ENCODE results near the gene GRAMD4.
A peak's percentile ranks its signal among the peaks of the same experiment; 100 is the strongest.

GRAMD4 gene

GRCh38 chr22:46619830-46620501 lies at the start of gene GRAMD4:
GRAMD4 (plus strand) TSS chr22:46620386; CDS start chr22:46626800, 6,414 bp downstream.
- no peak for DNase-seq (ENCODE audit: low read depth)

- no peak for DNase-seq (ENCODE audit: low read depth)
These were observed 48.4 kb upstream of the GRAMD4 start for GRCh38 chr22:46571642-46572250.

GRCh38 chr22:46572911-46573780 lies 47.0 kb upstream of the GRAMD4 start:
- no peak for DNase-seq (ENCODE audit: low read depth)

- no peak for DNase-seq (ENCODE audit: low read depth)
These were observed 46.3 kb upstream of the GRAMD4 start for GRCh38 chr22:46573781-46574437.

GRCh38 chr22:46574438-46574992 lies 45.7 kb upstream of the GRAMD4 start:
- DNase-seq (ENCODE audit: low read depth), result no peak

- DNase-seq (ENCODE audit: low read depth), result no peak
These were observed 44.9 kb upstream of the GRAMD4 start for GRCh38 chr22:46574993-46575910.

- DNase-seq (ENCODE audit: low read depth), result no peak
These were observed 44.2 kb upstream of the GRAMD4 start for GRCh38 chr22:46575911-46576555.

- peak; percentile 52 for DNase-seq (ENCODE audit: low read depth)
These were observed 43.4 kb upstream of the GRAMD4 start for GRCh38 chr22:46576556-46577367.

GRCh38 chr22:46577368-46578249 lies 42.6 kb upstream of the GRAMD4 start:
- no peak for DNase-seq (ENCODE audit: low read depth)

GRCh38 chr22:46578251-46578823 lies 41.8 kb upstream of the GRAMD4 start:
- DNase-seq (ENCODE audit: low read depth), result no peak

- no peak for DNase-seq (ENCODE audit: low read depth)
These were observed 41.2 kb upstream of the GRAMD4 start for GRCh38 chr22:46578824-46579561.

- no peak for DNase-seq (ENCODE audit: low read depth)
These were observed 40.3 kb upstream of the GRAMD4 start for GRCh38 chr22:46579751-46580449.

- DNase-seq (ENCODE audit: low read depth), result no peak
These were observed 39.1 kb upstream of the GRAMD4 start for GRCh38 chr22:46580940-46581537.

GRCh38 chr22:46581538-46582244 lies 38.5 kb upstream of the GRAMD4 start:
- no peak for DNase-seq (ENCODE audit: low read depth)

- no peak for DNase-seq (ENCODE audit: low read depth)
These were observed 37.8 kb upstream of the GRAMD4 start for GRCh38 chr22:46582281-46582933.

Data from stimulated activated CD8-positive, alpha-beta memory T cell treated with anti-CD3 and anti-CD28 coated beads, Interleukin-4, amount 100 ng/mL, for 24 hours (primary cell).